Panc1 (cell line): ENCODE results near the gene CCDC127.

ENCODE experiments used
- POLR2AphosphoS5 ChIP-seq: IDR thresholded peaks from 2 replicates; pipeline ENCODE4 v1.6.1; 2012; ENCODE audit warnings: mild to moderate bottlenecking, low read depth, low read length, moderate library complexity
- SIN3A ChIP-seq: IDR thresholded peaks from 2 replicates; pipeline ENCODE4 v1.6.1; 2012; ENCODE audit warnings: low read depth, mild to moderate bottlenecking, low read length, moderate library complexity, borderline replicate concordance; ENCODE audit not compliant: insufficient read depth
- TCF7L2 ChIP-seq: IDR thresholded peaks from 2 replicates; pipeline ENCODE4 v1.6.1; 2011; ENCODE audit warnings: mild to moderate bottlenecking, low read depth, low read length, inconsistent platforms
- TF ChIP-seq, protein P1 (sequence below): fragments of 450-650 bp; IDR thresholded peaks from 2 replicates; pipeline ENCODE4 v1.5.1; 2017; ENCODE audit warnings: mild to moderate bottlenecking
- TF ChIP-seq, protein P2 (sequence below), 2 experiments: IDR thresholded peaks; 2 replicates each; pipeline ENCODE4 v1.6.1; 2011 to 2012; ENCODE audit warnings: low read depth in 2 of 2, control low read depth in 1 of 2, low read length in 1 of 2, mild to moderate bottlenecking in 1 of 2, moderate library complexity in 1 of 2; ENCODE audit not compliant: insufficient read depth in 1 of 2

DNA sequence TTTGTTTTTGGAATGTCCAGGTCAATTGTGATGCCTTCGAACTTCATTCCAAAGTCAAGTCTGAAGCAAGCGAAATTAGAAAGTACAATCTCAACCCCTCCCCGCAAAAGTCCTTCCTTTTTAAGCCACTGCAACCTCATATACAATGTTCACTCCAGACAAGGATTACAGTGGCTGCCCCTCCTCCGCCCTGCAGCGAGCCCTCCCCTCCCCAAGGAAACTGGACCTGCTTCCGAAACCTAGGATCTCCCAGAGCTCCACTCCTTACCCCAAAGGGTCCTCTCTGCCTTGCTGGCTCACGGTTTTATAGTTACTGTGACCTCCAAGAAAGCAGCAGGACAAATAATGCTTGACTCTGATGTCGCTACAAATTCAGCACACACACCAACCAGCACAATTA, 16.3 kb downstream of the CCDC127 start:
- TF ChIP-seq, protein P1, sequence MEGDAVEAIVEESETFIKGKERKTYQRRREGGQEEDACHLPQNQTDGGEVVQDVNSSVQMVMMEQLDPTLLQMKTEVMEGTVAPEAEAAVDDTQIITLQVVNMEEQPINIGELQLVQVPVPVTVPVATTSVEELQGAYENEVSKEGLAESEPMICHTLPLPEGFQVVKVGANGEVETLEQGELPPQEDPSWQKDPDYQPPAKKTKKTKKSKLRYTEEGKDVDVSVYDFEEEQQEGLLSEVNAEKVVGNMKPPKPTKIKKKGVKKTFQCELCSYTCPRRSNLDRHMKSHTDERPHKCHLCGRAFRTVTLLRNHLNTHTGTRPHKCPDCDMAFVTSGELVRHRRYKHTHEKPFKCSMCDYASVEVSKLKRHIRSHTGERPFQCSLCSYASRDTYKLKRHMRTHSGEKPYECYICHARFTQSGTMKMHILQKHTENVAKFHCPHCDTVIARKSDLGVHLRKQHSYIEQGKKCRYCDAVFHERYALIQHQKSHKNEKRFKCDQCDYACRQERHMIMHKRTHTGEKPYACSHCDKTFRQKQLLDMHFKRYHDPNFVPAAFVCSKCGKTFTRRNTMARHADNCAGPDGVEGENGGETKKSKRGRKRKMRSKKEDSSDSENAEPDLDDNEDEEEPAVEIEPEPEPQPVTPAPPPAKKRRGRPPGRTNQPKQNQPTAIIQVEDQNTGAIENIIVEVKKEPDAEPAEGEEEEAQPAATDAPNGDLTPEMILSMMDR = no peak
- TF ChIP-seq, protein P2, sequence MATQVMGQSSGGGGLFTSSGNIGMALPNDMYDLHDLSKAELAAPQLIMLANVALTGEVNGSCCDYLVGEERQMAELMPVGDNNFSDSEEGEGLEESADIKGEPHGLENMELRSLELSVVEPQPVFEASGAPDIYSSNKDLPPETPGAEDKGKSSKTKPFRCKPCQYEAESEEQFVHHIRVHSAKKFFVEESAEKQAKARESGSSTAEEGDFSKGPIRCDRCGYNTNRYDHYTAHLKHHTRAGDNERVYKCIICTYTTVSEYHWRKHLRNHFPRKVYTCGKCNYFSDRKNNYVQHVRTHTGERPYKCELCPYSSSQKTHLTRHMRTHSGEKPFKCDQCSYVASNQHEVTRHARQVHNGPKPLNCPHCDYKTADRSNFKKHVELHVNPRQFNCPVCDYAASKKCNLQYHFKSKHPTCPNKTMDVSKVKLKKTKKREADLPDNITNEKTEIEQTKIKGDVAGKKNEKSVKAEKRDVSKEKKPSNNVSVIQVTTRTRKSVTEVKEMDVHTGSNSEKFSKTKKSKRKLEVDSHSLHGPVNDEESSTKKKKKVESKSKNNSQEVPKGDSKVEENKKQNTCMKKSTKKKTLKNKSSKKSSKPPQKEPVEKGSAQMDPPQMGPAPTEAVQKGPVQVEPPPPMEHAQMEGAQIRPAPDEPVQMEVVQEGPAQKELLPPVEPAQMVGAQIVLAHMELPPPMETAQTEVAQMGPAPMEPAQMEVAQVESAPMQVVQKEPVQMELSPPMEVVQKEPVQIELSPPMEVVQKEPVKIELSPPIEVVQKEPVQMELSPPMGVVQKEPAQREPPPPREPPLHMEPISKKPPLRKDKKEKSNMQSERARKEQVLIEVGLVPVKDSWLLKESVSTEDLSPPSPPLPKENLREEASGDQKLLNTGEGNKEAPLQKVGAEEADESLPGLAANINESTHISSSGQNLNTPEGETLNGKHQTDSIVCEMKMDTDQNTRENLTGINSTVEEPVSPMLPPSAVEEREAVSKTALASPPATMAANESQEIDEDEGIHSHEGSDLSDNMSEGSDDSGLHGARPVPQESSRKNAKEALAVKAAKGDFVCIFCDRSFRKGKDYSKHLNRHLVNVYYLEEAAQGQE (IDR thresholded peaks at IDR 0.05; ENCODE audit: insufficient read depth in 1 of 2, low read depth in 2 of 2, low read length in 1 of 2) = no peak
- TF ChIP-seq POLR2AphosphoS5 (no peak), TCF7L2 (no peak), SIN3A (no peak)
